GM18858 (cell line): ENCODE measurements around the gene KPTN.

Experiments used
- ATAC-seq: cut with Tn5 transposase; IDR thresholded peaks from one replicate; pipeline ENCODE4 v1.9.1; 2021; ENCODE audit not compliant: unreplicated experiment

Gene KPTN

GRCh38 chr19:47471381-47471732, 12.7 kb downstream of the KPTN start:
- no peak for ATAC-seq

- ATAC-seq = no peak
Measured at GRCh38 chr19:47470447-47471195, 13.4 kb downstream of the KPTN start.

- ATAC-seq = no peak
Measured at GRCh38 chr19:47469719-47470118, 14.3 kb downstream of the KPTN start.

- ATAC-seq = no peak
Measured at GRCh38 chr19:47469363-47469700, 14.7 kb downstream of the KPTN start.

GRCh38 chr19:47467914-47468313, 16.1 kb downstream of the KPTN start:
- ATAC-seq = no peak

GRCh38 chr19:47465957-47466356, 18.1 kb downstream of the KPTN start:
- ATAC-seq = no peak

GRCh38 chr19:47464675-47465419, 19.2 kb downstream of the KPTN start:
- ATAC-seq = no peak

- ATAC-seq = no peak
Measured at GRCh38 chr19:47461876-47462275, 22.1 kb downstream of the KPTN start.

GRCh38 chr19:47459477-47459876, 24.5 kb downstream of the KPTN start:
- ATAC-seq = no peak

GRCh38 chr19:47458672-47459071, 25.3 kb downstream of the KPTN start:
- ATAC-seq = no peak

- no peak for ATAC-seq
Measured at GRCh38 chr19:47456721-47457474, 27.1 kb downstream of the KPTN start.

GRCh38 chr19:47450478-47450877, 33.5 kb downstream of the KPTN start:
- ATAC-seq = no peak

GRCh38 chr19:47448360-47448727, 35.7 kb downstream of the KPTN start:
- ATAC-seq = no peak

- ATAC-seq = no peak
Measured at GRCh38 chr19:47447470-47448359, 36.3 kb downstream of the KPTN start.

- ATAC-seq = no peak
Measured at GRCh38 chr19:47446534-47447469, 37.2 kb downstream of the KPTN start.

GRCh38 chr19:47445937-47446402, 38.0 kb downstream of the KPTN start:
- ATAC-seq = no peak

- no peak for ATAC-seq
Measured at GRCh38 chr19:47445527-47445926, 38.5 kb downstream of the KPTN start.

GRCh38 chr19:47444388-47444821, 39.6 kb downstream of the KPTN start:
- ATAC-seq = no peak

GRCh38 chr19:47443331-47443730, 40.7 kb downstream of the KPTN start:
- no peak for ATAC-seq

- ATAC-seq = no peak
Measured at GRCh38 chr19:47438793-47439220, 45.2 kb downstream of the KPTN start.
